CD4-positive, alpha-beta T cell treated with Interferon gamma for 1 hour (primary cell): Measurements from ENCODE around the gene MDN1.
"Not testable (repeated sequence)": the region's sequence is repeated elsewhere in the genome, so short reads cannot be mapped to it uniquely, and the experiment has no call there.

Experiments
- DNase-seq: peaks from one replicate; pipeline ENCODE4 v3.0.0-alpha.2; 2020

The MDN1 gene, protein sequence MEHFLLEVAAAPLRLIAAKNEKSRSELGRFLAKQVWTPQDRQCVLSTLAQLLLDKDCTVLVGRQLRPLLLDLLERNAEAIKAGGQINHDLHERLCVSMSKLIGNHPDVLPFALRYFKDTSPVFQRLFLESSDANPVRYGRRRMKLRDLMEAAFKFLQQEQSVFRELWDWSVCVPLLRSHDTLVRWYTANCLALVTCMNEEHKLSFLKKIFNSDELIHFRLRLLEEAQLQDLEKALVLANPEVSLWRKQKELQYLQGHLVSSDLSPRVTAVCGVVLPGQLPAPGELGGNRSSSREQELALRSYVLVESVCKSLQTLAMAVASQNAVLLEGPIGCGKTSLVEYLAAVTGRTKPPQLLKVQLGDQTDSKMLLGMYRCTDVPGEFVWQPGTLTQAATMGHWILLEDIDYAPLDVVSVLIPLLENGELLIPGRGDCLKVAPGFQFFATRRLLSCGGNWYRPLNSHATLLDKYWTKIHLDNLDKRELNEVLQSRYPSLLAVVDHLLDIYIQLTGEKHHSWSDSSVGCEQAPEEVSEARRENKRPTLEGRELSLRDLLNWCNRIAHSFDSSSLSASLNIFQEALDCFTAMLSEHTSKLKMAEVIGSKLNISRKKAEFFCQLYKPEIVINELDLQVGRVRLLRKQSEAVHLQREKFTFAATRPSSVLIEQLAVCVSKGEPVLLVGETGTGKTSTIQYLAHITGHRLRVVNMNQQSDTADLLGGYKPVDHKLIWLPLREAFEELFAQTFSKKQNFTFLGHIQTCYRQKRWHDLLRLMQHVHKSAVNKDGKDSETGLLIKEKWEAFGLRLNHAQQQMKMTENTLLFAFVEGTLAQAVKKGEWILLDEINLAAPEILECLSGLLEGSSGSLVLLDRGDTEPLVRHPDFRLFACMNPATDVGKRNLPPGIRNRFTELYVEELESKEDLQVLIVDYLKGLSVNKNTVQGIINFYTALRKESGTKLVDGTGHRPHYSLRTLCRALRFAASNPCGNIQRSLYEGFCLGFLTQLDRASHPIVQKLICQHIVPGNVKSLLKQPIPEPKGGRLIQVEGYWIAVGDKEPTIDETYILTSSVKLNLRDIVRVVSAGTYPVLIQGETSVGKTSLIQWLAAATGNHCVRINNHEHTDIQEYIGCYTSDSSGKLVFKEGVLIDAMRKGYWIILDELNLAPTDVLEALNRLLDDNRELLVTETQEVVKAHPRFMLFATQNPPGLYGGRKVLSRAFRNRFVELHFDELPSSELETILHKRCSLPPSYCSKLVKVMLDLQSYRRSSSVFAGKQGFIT (N-terminal part only)

DNA sequence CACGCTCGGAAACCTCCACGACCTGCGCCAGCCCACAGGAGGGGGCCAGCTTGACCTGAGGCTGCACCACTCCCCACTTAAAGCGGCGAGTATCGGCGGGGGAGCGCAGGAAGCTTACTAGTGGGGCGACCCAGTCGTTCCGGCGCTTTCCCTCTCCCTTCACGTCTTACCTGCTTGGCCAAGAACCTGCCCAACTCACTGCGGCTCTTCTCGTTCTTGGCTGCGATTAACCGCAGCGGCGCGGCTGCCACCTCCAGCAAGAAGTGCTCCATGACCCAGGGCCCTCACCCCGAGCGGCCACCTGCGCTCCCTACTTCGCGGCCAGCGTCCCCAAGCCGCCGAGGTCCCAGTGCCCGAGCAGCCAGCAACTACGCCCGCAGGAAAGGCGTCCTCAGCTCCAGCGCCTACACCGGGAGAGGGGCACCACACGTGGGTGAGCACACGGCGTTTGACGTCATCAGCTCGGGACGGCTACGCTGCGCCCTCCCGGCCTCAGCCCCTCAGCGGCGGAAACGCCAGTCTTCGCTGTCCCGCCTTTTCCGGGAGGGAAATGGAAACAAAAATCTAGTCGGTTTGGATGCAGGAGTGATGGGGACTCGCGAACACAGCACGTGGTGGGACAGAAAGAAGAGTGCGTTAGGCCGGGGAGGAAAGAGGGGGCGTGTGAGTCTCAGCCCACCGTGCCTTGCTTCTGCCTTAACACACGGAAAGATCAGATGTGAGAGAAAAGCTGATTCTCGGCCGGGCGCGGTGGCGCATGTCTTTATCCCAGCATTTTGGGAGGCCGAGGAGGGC lies at the start of gene MDN1:
Gene MDN1 (minus strand): TSS at position 459 of the 795 bp plus-strand sequence. CDS start 187 bp downstream, at position 272.
- peak; percentile 83 for DNase-seq

- no peak for DNase-seq
Observed at GRCh38 chr6:89866024-89866678, 46.6 kb upstream of the MDN1 start.

- no peak for DNase-seq
Observed at GRCh38 chr6:89862698-89863097, 43.1 kb upstream of the MDN1 start.

DNA sequence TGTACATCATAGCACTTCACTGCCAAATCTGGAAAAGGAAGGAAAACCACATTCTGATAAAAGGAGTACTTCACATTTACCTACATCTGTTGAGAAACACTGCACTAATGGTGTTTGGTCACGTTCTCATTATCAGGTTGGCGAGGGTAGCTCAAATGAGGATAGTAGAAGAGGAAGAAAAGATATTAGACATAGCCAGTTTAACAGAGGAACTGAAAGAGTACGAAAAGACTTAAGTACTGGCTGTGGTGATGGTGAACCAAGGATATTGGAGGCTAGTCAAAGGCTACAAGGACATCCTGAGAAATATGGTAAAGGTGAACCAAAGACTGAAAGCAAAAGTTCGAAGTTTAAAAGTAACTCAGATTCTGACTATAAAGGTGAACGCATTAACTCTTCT lies 42.7 kb upstream of the MDN1 start:
- no peak for DNase-seq

- DNase-seq: no peak
Observed at GRCh38 chr6:89859744-89860143, 40.1 kb upstream of the MDN1 start.

GRCh38 chr6:89858041-89858440 lies 38.4 kb upstream of the MDN1 start:
- DNase-seq: no peak

DNA sequence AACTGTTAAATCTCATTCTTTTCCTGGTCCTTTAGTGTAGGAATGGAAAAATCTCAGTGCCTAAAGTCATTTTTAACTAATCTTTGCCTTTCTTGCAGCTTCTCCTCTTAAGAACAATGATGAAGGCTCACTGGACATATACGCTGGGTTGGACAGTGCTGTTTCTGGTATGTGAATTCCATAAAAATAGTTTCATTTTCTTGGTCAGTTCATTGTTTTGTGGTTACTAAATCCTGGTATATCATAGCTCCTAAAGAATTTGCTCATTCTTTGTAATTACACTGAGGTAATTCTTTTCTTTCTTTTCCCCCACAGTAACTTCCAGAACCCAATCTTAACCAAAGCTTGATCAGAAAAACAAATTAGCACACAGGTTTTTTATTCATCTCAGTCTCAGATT lies 33.5 kb upstream of the MDN1 start:
- DNase-seq: no peak

DNA sequence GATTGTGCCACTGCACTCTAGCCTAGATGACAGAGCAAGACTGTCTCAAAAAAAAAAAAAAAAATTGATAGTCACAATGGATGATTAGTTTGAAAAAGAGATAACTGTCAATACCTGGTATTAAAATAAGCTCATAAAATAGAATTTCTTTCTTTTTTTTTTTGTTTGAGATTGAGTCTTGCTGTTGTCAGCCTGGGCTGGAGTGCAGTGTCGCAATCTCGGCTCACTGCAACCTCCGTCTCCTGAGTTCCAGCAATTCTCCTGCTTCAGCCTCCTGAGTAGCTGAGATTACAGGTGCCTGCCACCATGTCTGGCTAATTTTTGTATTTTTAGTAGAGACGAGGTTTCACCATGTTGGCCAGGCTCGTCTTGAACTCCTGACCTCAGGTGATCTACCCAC lies 27.9 kb upstream of the MDN1 start:
- not testable (repeated sequence) for DNase-seq

DNA sequence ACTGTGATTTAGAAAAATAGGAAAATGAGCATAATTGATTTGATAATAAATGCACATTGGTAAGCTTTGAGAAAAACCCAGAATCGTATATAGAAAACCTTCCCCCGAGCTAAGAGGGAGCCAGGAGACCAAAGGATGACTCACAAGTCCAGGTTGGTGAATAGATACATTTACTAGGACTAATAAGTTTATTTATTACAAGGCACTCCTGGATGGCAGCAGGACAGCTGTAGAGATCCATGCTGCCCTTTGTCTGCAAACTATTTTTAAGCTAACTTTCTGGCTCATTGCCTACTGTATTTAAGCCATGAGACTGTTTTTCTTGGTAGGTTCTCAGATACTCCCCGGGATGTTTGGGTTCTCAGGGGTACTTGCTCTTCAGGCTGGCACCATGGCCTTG lies 23.5 kb upstream of the MDN1 start:
- DNase-seq: no peak

- no peak for DNase-seq
Observed at GRCh38 chr6:89842228-89842627, 22.6 kb upstream of the MDN1 start.

DNA sequence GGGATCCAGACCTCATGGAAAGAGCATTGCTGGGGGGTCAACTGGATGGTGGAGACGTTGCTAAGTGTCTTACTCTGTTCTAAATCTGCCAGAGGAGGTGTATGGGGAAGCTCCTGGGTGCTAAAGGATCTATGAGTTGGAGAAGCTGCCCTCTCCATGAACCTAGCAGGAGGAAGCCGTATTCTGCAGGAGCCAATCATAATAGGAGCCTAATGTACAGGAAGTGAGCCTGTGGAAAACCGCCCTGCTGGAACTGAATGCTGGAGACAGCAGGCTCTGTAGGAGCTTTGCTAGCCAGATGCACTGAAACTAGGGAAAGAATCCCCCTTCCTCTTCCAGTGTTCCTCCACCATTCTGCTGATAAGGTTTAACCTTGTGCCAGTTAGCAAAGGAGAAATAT lies 20.9 kb upstream of the MDN1 start:
- DNase-seq: no peak

GRCh38 chr6:89836639-89837222 lies 17.1 kb upstream of the MDN1 start:
- no peak for DNase-seq

GRCh38 chr6:89834884-89835792 lies 15.5 kb upstream of the MDN1 start:
- DNase-seq: peak; percentile 50

GRCh38 chr6:89830170-89830809 lies 10.7 kb upstream of the MDN1 start:
- DNase-seq: no peak

GRCh38 chr6:89829472-89830169 lies 10.0 kb upstream of the MDN1 start, which contains the start of gene CASP8AP2:
Gene CASP8AP2 (plus strand): TSS chr6:89829880.
- DNase-seq: peak; percentile 95

DNA sequence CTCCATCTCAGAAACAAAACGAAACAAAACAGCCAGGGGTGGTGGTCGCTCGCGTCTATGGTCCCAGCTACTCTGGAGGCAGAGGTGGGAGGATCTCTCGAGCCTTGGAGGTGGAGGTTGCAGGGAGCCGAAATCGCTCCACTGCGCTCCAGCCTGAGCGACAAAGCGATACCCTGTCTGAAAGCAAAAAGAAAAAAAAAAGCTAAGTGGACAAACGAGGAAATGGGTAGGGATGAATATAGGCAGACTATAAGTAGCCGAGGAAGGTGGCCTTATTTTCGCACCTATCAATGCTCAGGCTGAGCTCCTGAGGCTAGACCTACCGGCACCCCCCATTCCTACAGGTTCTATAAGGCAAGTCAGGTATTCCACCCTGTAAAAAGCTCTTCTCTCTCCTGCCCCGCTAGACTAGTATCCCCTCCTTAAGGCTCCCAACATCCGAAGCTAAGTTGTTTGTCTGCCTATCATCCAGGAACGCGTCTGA lies 9.4 kb upstream of the MDN1 start:
- DNase-seq: peak; percentile 1

- DNase-seq: not testable (repeated sequence)
Observed at GRCh38 chr6:89828475-89828987, 8.9 kb upstream of the MDN1 start.

- no peak for DNase-seq
Observed at GRCh38 chr6:89826029-89826528, 6.5 kb upstream of the MDN1 start.
